ENCODE results near the gene DTX1. TPM values are rescaled to one million over a fixed set of nuclear protein-coding genes. Genes with fewer than 3 reads are reported as not detected.

DTX1 gene
- total RNA-seq = 34.8 TPM

GRCh38 chr12:113056631-113057488 lies at the start of gene DTX1:
DTX1 (plus strand) TSS chr12:113056730; CDS start chr12:113058193, 1,463 bp downstream.

DNA sequence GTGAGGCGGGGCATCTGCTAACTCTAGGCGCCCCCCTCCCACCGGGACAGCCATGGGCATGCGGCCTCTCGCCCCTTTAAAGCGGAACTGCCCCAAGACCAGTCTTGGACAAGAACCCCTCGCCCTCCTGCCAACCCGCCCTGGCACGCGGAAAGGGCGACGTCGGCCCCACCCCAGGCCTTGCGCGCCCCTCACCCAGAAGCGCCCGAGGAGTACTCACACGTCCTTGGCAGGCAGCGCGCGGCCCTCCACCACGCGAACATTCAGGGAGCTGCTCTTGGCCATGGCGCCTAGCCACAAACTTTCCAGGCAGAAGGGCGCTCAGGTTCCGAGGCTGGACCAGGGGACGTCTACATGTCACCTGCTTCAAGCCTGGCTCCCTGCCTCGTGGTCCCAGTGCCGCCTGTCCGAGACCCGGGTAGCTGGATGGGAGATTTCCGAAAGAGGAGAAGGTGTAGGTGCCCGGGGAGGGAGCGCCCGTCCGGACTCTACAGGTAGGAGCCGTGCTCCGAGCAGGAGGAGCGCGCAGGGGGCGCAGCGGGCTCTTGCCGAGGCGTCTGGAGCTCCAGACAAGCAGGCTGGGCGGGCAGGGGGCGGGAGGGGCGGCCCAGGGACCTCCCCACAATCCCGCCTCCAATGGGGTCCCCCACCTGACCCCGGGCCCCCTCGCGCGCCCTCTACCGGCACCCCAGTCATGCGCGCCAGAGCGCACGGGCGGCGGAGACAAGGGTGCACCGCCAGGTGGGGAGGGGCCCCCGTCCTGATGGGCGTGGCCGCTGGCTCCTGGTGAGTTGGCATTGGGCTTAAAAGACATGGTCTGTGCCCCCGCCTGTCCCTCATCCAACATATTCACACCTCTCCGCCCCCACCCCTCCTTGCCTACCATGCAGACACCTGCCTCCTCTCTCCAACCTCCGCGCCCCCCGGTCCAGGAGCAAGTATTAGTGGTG lies 78.9 kb downstream of the DTX1 start, which contains the start of gene RASAL1:
TSS of gene RASAL1 (minus strand) at position 584 of the 950 bp plus-strand sequence. CDS start at position 285, 299 bp downstream.

Other genes starting within 250 kb of the DTX1 start
- gene OAS1, start 149.8 kb upstream of the DTX1 start, total RNA-seq = 11.5 TPM
- 3.5 TPM for gene OAS3, start 118.3 kb upstream of the DTX1 start, total RNA-seq
- gene OAS2, start 78.2 kb upstream of the DTX1 start, total RNA-seq = 3.2 TPM
- 6.5 TPM for gene RASAL1, start 79.0 kb downstream of the DTX1 start, total RNA-seq
- gene CFAP73, start 93.0 kb downstream of the DTX1 start, total RNA-seq = 3.7 TPM
- gene DDX54, start 128.7 kb downstream of the DTX1 start, total RNA-seq = 20.5 TPM
- 20.8 TPM for gene RITA1, start 129.0 kb downstream of the DTX1 start, total RNA-seq
- gene TPCN1, start 164.7 kb downstream of the DTX1 start, total RNA-seq = 9.7 TPM

Data from diencephalon (tissue), 1 donor.